SHP77 treated with DMSO at 0.1 percent for 48 hours (cell line): Measurements from ENCODE around the gene PRKCG.

ENCODE experiments used
- DNase-seq: peaks from one replicate; lab custom pipeline; 2025; lab: John Stamatoyannopoulos, UW

Gene PRKCG

GRCh38 chr19:53872762-53873161 lies 9.2 kb upstream of the PRKCG start:
- DNase-seq = no peak

GRCh38 chr19:53873773-53874605 lies 8.0 kb upstream of the PRKCG start:
- DNase-seq = no peak

GRCh38 chr19:53874606-53874990 lies 7.4 kb upstream of the PRKCG start:
- no peak for DNase-seq

- DNase-seq = no peak
Measured at GRCh38 chr19:53875602-53876325, 6.2 kb upstream of the PRKCG start.

- DNase-seq = no peak
Measured at GRCh38 chr19:53876651-53877224, 5.3 kb upstream of the PRKCG start.

GRCh38 chr19:53877361-53877766 lies 4.6 kb upstream of the PRKCG start:
- no peak for DNase-seq

- DNase-seq = no peak
Measured at GRCh38 chr19:53878776-53879139, 3.2 kb upstream of the PRKCG start.

- peak; percentile 89 for DNase-seq
Measured at GRCh38 chr19:53879140-53880081, 2.6 kb upstream of the PRKCG start.

- DNase-seq = no peak
Measured at GRCh38 chr19:53880711-53881481, 1.1 kb upstream of the PRKCG start.

- no peak for DNase-seq
Measured at GRCh38 chr19:53882391-53883050, 524 bp downstream of the PRKCG start.

GRCh38 chr19:53883231-53883661 lies 1.2 kb downstream of the PRKCG start:
- DNase-seq = no peak

- DNase-seq = no peak
Measured at GRCh38 chr19:53883741-53884140, 1.7 kb downstream of the PRKCG start.

- DNase-seq = no peak
Measured at GRCh38 chr19:53884256-53884655, 2.3 kb downstream of the PRKCG start.

- no peak for DNase-seq
Measured at GRCh38 chr19:53885036-53885435, 3.0 kb downstream of the PRKCG start.

- DNase-seq = no peak
Measured at GRCh38 chr19:53892301-53892980, 10.4 kb downstream of the PRKCG start.

- no peak for DNase-seq
Measured at GRCh38 chr19:53892981-53893325, 11.0 kb downstream of the PRKCG start.

- no peak for DNase-seq
Measured at GRCh38 chr19:53894707-53895106, 12.7 kb downstream of the PRKCG start.

- no peak for DNase-seq
Measured at GRCh38 chr19:53896682-53897081, 14.7 kb downstream of the PRKCG start.

- no peak for DNase-seq
Measured at GRCh38 chr19:53897459-53897858, 15.5 kb downstream of the PRKCG start.

GRCh38 chr19:53898166-53898565 lies 16.2 kb downstream of the PRKCG start:
- no peak for DNase-seq
